Measurements from ENCODE around the gene GPR50. TPM values are rescaled to one million over a fixed set of nuclear protein-coding genes. Genes with fewer than 3 reads are reported as not detected.
A peak's percentile ranks its signal among the peaks of the same experiment; 100 is the strongest.

The GPR50 gene
- total RNA-seq: not detected in 2 replicates

GRCh38 chrX:151176231-151176750 lies at the start of gene GPR50:
GPR50 (plus strand) TSS chrX:151176584; CDS start chrX:151176722, 138 bp downstream.
- H3K4me3 ChIP-seq (ENCODE audit: low read depth, low read length): no peak within 1 kb of the TSS
- FAIRE-seq (no peak), DNase-seq (ENCODE audit: low read depth) (no peak)
- no peak for TF ChIP-seq CTCF (IDR thresholded peaks at IDR 0.05; ENCODE audit: insufficient read depth, low read length, severe bottlenecking)
- peaks cover 11% of the 10 kb centered on the region for H3K27me3 ChIP-seq (ENCODE audit: control insufficient read depth, insufficient read depth, low read length)
- no peaks in the 10 kb centered on the region for H3K36me3 ChIP-seq (ENCODE audit: control insufficient read depth, insufficient read depth, low read length)

GRCh38 chrX:151132531-151132930 lies 43.9 kb upstream of the GPR50 start:
- TF ChIP-seq CTCF (IDR thresholded peaks at IDR 0.05; ENCODE audit: insufficient read depth, low read length, severe bottlenecking): no peak
- FAIRE-seq (no peak), DNase-seq (ENCODE audit: low read depth) (peak; percentile 2)
- H3K27me3 ChIP-seq (ENCODE audit: control insufficient read depth, insufficient read depth, low read length): no peaks in the 10 kb centered on the region
- H3K36me3 ChIP-seq (ENCODE audit: control insufficient read depth, insufficient read depth, low read length): no peaks in the 10 kb centered on the region
- H3K4me3 ChIP-seq (ENCODE audit: low read depth, low read length): no peak overlapping the region

- TF ChIP-seq CTCF (IDR thresholded peaks at IDR 0.05; ENCODE audit: insufficient read depth, low read length, severe bottlenecking): peak; percentile 58
- DNase-seq (ENCODE audit: low read depth): peak; percentile 35
- FAIRE-seq: no peak
- Histone ChIP-seq H3K36me3 (ENCODE audit: control insufficient read depth, insufficient read depth, low read length) (no peaks in the 10 kb centered on the region), H3K4me3 (ENCODE audit: low read depth, low read length) (no peak overlapping the region), H3K27me3 (ENCODE audit: control insufficient read depth, insufficient read depth, low read length) (no peaks in the 10 kb centered on the region)
These were observed 24.6 kb upstream of the GPR50 start for GRCh38 chrX:151151665-151152267.

- no peak overlapping the region for H3K4me3 ChIP-seq (ENCODE audit: low read depth, low read length)
- no peak for TF ChIP-seq CTCF (IDR thresholded peaks at IDR 0.05; ENCODE audit: insufficient read depth, low read length, severe bottlenecking)
- FAIRE-seq (no peak), DNase-seq (ENCODE audit: low read depth) (peak; percentile 59)
- no peaks in the 10 kb centered on the region for H3K27me3 ChIP-seq (ENCODE audit: control insufficient read depth, insufficient read depth, low read length)
- no peaks in the 10 kb centered on the region for H3K36me3 ChIP-seq (ENCODE audit: control insufficient read depth, insufficient read depth, low read length)
These were observed 23.3 kb upstream of the GPR50 start for GRCh38 chrX:151153086-151153485.

- no peak for TF ChIP-seq CTCF (IDR thresholded peaks at IDR 0.05; ENCODE audit: insufficient read depth, low read length, severe bottlenecking)
- Histone ChIP-seq H3K4me3 (ENCODE audit: low read depth, low read length) (no peak overlapping the region), H3K27me3 (ENCODE audit: control insufficient read depth, insufficient read depth, low read length) (no peaks in the 10 kb centered on the region), H3K36me3 (ENCODE audit: control insufficient read depth, insufficient read depth, low read length) (no peaks in the 10 kb centered on the region)
- FAIRE-seq: no peak
- DNase-seq (ENCODE audit: low read depth): no peak
These were observed 22.7 kb upstream of the GPR50 start for GRCh38 chrX:151153667-151154066.

- no peak overlapping the region for H3K4me3 ChIP-seq (ENCODE audit: low read depth, low read length)
- FAIRE-seq (no peak), DNase-seq (ENCODE audit: low read depth) (peak; percentile 4)
- no peak for TF ChIP-seq CTCF (IDR thresholded peaks at IDR 0.05; ENCODE audit: insufficient read depth, low read length, severe bottlenecking)
- H3K36me3 ChIP-seq (ENCODE audit: control insufficient read depth, insufficient read depth, low read length): no peaks in the 10 kb centered on the region
- no peaks in the 10 kb centered on the region for H3K27me3 ChIP-seq (ENCODE audit: control insufficient read depth, insufficient read depth, low read length)
These were observed 21.1 kb upstream of the GPR50 start for GRCh38 chrX:151155234-151155633.
